ENCODE measurements around the gene GTF2F2. TPM values are rescaled to one million over a fixed set of nuclear protein-coding genes. Genes with fewer than 3 reads are reported as not detected.

GTF2F2 gene
- total and polyA plus RNA-seq, 9 of the 15 experiments (the other 6 are each of a cell fraction or from before 2014, with no cell fraction given), result 19.7 to 44.8 (median 32.4) TPM

- POLR2A ChIA-PET, result no interaction called here
- no peak for FAIRE-seq
- no peak for ATAC-seq
These were observed 108.9 kb downstream of the GTF2F2 start for GRCh38 chr13:45229172-45229571.

More at GRCh38 chr13:45229172-45229571, 108.9 kb downstream of the GTF2F2 start:
- Histone ChIP-seq H3K4me1 (replicated peaks in 1 of 2; ENCODE audit: control insufficient read depth in 2 of 2, insufficient read depth in 2 of 2, low read length in 2 of 2) (no peaks in the 10 kb centered on the region; a peak in 1 of 5 replicates), H3K9ac (ENCODE audit: insufficient read depth in 1 of 2, low read depth in 2 of 2, low read length in 2 of 2) (no peak overlapping the region), H3K9me1 (ENCODE audit: control insufficient read depth, insufficient read depth, low read length) (no peaks in the 10 kb centered on the region), H3K27me3 (ENCODE audit: control insufficient read depth in 2 of 2, insufficient read depth in 2 of 2, low read length in 2 of 2) (no peaks in the 10 kb centered on the region), H3K79me2 (ENCODE audit: control insufficient read depth, insufficient read depth, low read length) (no peaks in the 10 kb centered on the region), H3K36me3 (ENCODE audit: control insufficient read depth, insufficient read depth, low read length) (no peaks in the 10 kb centered on the region), H3K27ac (ENCODE audit: extremely low read depth, low read depth, low read length) (no peak overlapping the region), H4K20me1 (replicated peaks; ENCODE audit: control insufficient read depth, insufficient read depth, low read length) (no peaks in the 10 kb centered on the region), H2AFZ (ENCODE audit: low read depth, low read length) (no peak overlapping the region), H3K4me3 (no peak overlapping the region), H3K4me2 (ENCODE audit: insufficient read depth, low read length) (no peak overlapping the region), H3K9me3 (replicated peaks; ENCODE audit: control insufficient read depth, insufficient read depth, low read depth, low read length) (no peaks in the 10 kb centered on the region)
- 17% methylated on average over 2 of the region's 4 CpGs for WGBS (ENCODE audit: insufficient coverage, low coverage, missing lambda C conversion rate)
- in situ Hi-C loops (cut with MboI), result no loop called here
- no peak for DNase-seq (ENCODE audit: extremely low read depth in 1 of 4, low spot score in 3 of 4)
- TF ChIP-seq STAT6 (CRISPR knock-in tag; IDR thresholded peaks at IDR 0.05) (no peak), ATF6 (CRISPR knock-in tag; IDR thresholded peaks at IDR 0.05) (no peak), TSC22D4 (tag; IDR thresholded peaks at IDR 0.05) (no peak), CREB3L1 (IDR thresholded peaks at IDR 0.05; ENCODE audit: borderline replicate concordance, low read depth) (no peak), TAL1 (IDR thresholded peaks at IDR 0.05) (peak; percentile 9; the same call in 1 of the 2 replicates), TAF15 (IDR thresholded peaks at IDR 0.05; ENCODE audit: low read depth, low read length) (no peak), CBFA2T3 (IDR thresholded peaks at IDR 0.05) (peak; percentile 53), ZNF133 (CRISPR knock-in tag; IDR thresholded peaks at IDR 0.05) (no peak), RNF219 (CRISPR knock-in tag; IDR thresholded peaks at IDR 0.05) (no peak), ZNF589 (CRISPR knock-in tag; IDR thresholded peaks at IDR 0.05; ENCODE audit: low read depth) (no peak)
- BruUV-seq (replicated peaks), result no TSS peak
- intact Hi-C loops (cut with micrococcal nuclease), result no loop called here
- CTCF ChIA-PET (ENCODE audit: low intra/inter-chr PET ratio), result no interaction called here
